H1 (cell line): ENCODE data around the gene SSC5D.

Source experiments
- ATF3 ChIP-seq: IDR thresholded peaks from 2 replicates; pipeline ENCODE4 v1.6.1; 2011; ENCODE audit warnings: low read depth, mild to moderate bottlenecking, low read length; ENCODE audit not compliant: insufficient read depth
- BRCA1 ChIP-seq: IDR thresholded peaks from 2 replicates; pipeline ENCODE4 v1.6.1; 2012; ENCODE audit warnings: low read depth, low read length, improper control_type of control experiment
- CEBPB ChIP-seq: IDR thresholded peaks from 2 replicates; pipeline ENCODE4 v1.6.1; 2012; ENCODE audit warnings: low read depth, low read length
- CTCF ChIP-seq, 3 experiments: IDR thresholded peaks; 1 replicate in 2 of 3; 2 replicates in 1 of 3; pipeline versions ENCODE4 v1.5.1 to v1.6.1; 2011; ENCODE audit warnings: low read length in 3 of 3, mild to moderate bottlenecking in 3 of 3, inconsistent platforms in 2 of 3, low read depth in 1 of 3, moderate library complexity in 1 of 3; ENCODE audit not compliant: insufficient read depth in 1 of 3; ENCODE audit errors: control extremely low read depth in 1 of 3
- EZH2 ChIP-seq: fragments of 200-600 bp; sonication (generic); IDR thresholded peaks from 2 replicates; pipeline ENCODE4 v1.7.1; 2012; ENCODE audit warnings: low read depth, mild to moderate bottlenecking, moderate library complexity, low read length, inconsistent platforms; ENCODE audit not compliant: severe bottlenecking
- MAFK ChIP-seq: IDR thresholded peaks from 2 replicates; pipeline ENCODE4 v1.6.1; 2012; ENCODE audit warnings: low read depth, mild to moderate bottlenecking, improper control_type of control experiment, low read length
- MAX ChIP-seq: IDR thresholded peaks from 2 replicates; pipeline ENCODE4 v1.6.1; 2012; ENCODE audit warnings: inconsistent platforms
- POLR2A ChIP-seq, 2 experiments: IDR thresholded peaks; 1 replicate in 1 of 2; 2 replicates in 1 of 2; pipeline ENCODE4 v1.6.1; 2011; ENCODE audit warnings: low read depth in 2 of 2, low read length in 2 of 2, mild to moderate bottlenecking in 2 of 2; ENCODE audit errors: control extremely low read depth in 1 of 2
- RAD21 ChIP-seq, 2 experiments: IDR thresholded peaks in 1 of 2; conservative IDR thresholded peaks in 1 of 2; 2 replicates each; pipeline ENCODE4 v1.6.1; 2011; ENCODE audit warnings: low read depth in 2 of 2, low read length in 2 of 2, improper control_type of control experiment in 1 of 2, inconsistent platforms in 1 of 2, mild to moderate bottlenecking in 1 of 2, moderate library complexity in 1 of 2
- RFX5 ChIP-seq: IDR thresholded peaks from 2 replicates; pipeline ENCODE4 v1.6.1; 2011; ENCODE audit warnings: low read depth, low read length, improper control_type of control experiment, borderline replicate concordance
- RNF2 ChIP-seq: fragments of 200-900, 300-1000 bp; sonication (generic); IDR thresholded peaks from 2 replicates; pipeline ENCODE4 v1.7.1; 2016; ENCODE audit warnings: borderline replicate concordance, low read depth, mild to moderate bottlenecking, antibody characterized with exemption, low read length; ENCODE audit not compliant: poor library complexity, severe bottlenecking; ENCODE audit errors: missing control alignments
- SP1 ChIP-seq: IDR thresholded peaks from 2 replicates; pipeline ENCODE4 v1.6.1; 2011; ENCODE audit warnings: low read depth, low read length
- TAF7 ChIP-seq: optimal IDR thresholded peaks from 2 replicates; pipeline ENCODE3; 2011; ENCODE audit warnings: low read depth, mild to moderate bottlenecking, inconsistent platforms, low read length, moderate library complexity, borderline replicate concordance
- USF2 ChIP-seq: IDR thresholded peaks from 2 replicates; pipeline ENCODE4 v1.6.1; 2011; ENCODE audit warnings: low read length, improper control_type of control experiment

GRCh38 chr19:55471266-55471665 lies 17.0 kb upstream of the SSC5D start:
- no peak for TF ChIP-seq CEBPB
- no peak for TF ChIP-seq CTCF (IDR thresholded peaks at IDR 0.05; ENCODE audit: control extremely low read depth in 1 of 3, insufficient read depth in 1 of 3, low read depth in 1 of 3, low read length in 3 of 3)
- no peak for TF ChIP-seq USF2
- no peak for TF ChIP-seq ATF3
- no peak for TF ChIP-seq SP1
- no peak for TF ChIP-seq MAX
- TF ChIP-seq RFX5: no peak
- no peak for TF ChIP-seq BRCA1
- TF ChIP-seq RNF2: no peak
- no peak for TF ChIP-seq MAFK
- no peak for TF ChIP-seq RAD21 (IDR thresholded peaks at IDR 0.05 in 1 of 2, conservative IDR thresholded peaks at IDR 0.05 in 1 of 2; ENCODE audit: low read depth in 2 of 2, low read length in 2 of 2)
- no peak for TF ChIP-seq EZH2
- TF ChIP-seq TAF7: no peak
- TF ChIP-seq POLR2A (IDR thresholded peaks at IDR 0.05; ENCODE audit: control extremely low read depth in 1 of 2, low read depth in 2 of 2, low read length in 2 of 2): no peak
